GM12864 (cell line): ENCODE measurements around the gene WIF1.

ENCODE experiments used
- DNase-seq: peaks from one replicate; pipeline ENCODE4 v3.0.0-alpha.2; 2011; ENCODE audit warnings: low read depth
- H3K4me3 ChIP-seq: 2 replicates; pipeline ENCODE4 v1.5.1; 2011; ENCODE audit warnings: mild to moderate bottlenecking, low read depth, low read length, control low read depth
- CTCF ChIP-seq: IDR thresholded peaks from 2 replicates; pipeline ENCODE4 v1.5.1; 2011; ENCODE audit warnings: low read depth, mild to moderate bottlenecking, moderate library complexity, low read length, control low read depth, inconsistent platforms; ENCODE audit errors: missing control alignments

The WIF1 gene

GRCh38 chr12:65082406-65082805 lies 38.7 kb downstream of the WIF1 start:
- no peak for TF ChIP-seq CTCF
- no peak for DNase-seq

GRCh38 chr12:65081496-65081895 lies 39.6 kb downstream of the WIF1 start:
- no peak overlapping the region for H3K4me3 ChIP-seq
- no peak for DNase-seq
- no peak for TF ChIP-seq CTCF

More at GRCh38 chr12:65082406-65082805, 38.7 kb downstream of the WIF1 start:
- no peak overlapping the region for H3K4me3 ChIP-seq

GRCh38 chr12:65074932-65075331 lies 46.2 kb downstream of the WIF1 start:
- peak; percentile 45 for TF ChIP-seq CTCF
- no peak for DNase-seq

GRCh38 chr12:65069336-65069735 lies 51.8 kb downstream of the WIF1 start:
- DNase-seq = no peak
- no peak overlapping the region for H3K4me3 ChIP-seq
- TF ChIP-seq CTCF = no peak

More at GRCh38 chr12:65074932-65075331, 46.2 kb downstream of the WIF1 start:
- H3K4me3 ChIP-seq = no peak overlapping the region

GRCh38 chr12:65067383-65067782 lies 53.7 kb downstream of the WIF1 start:
- no peak for TF ChIP-seq CTCF
- no peak overlapping the region for H3K4me3 ChIP-seq
- no peak for DNase-seq

- H3K4me3 ChIP-seq = no peak overlapping the region
- no peak for TF ChIP-seq CTCF
- no peak for DNase-seq
These were observed 65.2 kb downstream of the WIF1 start for GRCh38 chr12:65055859-65056258.

GRCh38 chr12:65051218-65051617 lies 69.9 kb downstream of the WIF1 start:
- TF ChIP-seq CTCF = no peak
- no peak overlapping the region for H3K4me3 ChIP-seq
- DNase-seq = no peak
